ENCODE measurements around the gene RETREG3.

RETREG3 gene

DNA sequence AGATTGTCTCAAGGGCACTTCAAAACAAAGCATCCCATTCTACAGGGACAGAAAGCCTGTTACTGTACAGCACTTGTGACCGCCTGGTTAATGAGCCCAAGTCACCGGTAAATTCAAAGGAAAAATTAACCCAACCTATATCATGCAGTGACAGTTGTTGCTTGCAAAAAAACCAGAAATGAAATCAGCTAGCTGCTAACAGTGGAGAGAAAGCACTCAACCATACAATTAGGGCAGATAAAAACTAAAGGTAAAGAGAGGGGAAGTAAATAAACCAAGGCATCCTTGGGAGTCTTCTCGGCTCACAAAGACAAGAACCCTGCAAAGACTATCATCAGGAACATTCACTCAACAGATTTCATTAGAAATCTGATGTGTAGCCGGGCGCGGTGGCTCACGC, 5.9 kb downstream of the RETREG3 start:
- Histone ChIP-seq H3K36me3 (ENCODE audit: control insufficient read depth, insufficient read depth, low read length) (no peaks in the 10 kb centered on the region), H3K4me1 (ENCODE audit: control insufficient read depth, insufficient read depth, low read length) (peaks cover 14% of the 10 kb centered on the region), H3K27me3 (ENCODE audit: control insufficient read depth, insufficient read depth, low read length) (no peaks in the 10 kb centered on the region), H3K9ac (ENCODE audit: low read length) (no peak overlapping the region), H3K4me3 (ENCODE audit: low read length) (no peak overlapping the region), H3K27ac (ENCODE audit: low read depth, low read length) (no peak overlapping the region)

DNA sequence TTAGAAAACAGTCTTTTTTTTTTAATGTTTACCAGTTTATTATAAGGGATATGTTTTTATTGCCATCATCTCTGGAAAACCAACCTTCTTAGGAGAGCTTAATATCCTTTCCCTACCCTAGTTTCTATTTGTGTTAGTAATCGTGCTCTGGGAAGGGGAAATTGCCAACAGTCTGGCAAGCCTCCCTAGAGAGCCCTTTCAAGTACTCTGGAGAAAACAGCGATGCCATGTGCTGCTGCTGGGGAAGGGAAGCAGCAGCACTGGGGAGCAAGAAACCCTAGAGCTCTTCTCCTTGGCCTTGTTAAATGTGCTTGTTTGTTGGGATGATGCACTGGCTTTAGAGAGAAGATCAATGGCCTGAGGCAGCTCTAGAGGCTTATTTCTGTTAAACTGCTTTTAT, 10.3 kb downstream of the RETREG3 start:
- H3K4me3 ChIP-seq (ENCODE audit: low read length): no peak overlapping the region
- peaks cover 3% of the 10 kb centered on the region for H3K36me3 ChIP-seq (ENCODE audit: control insufficient read depth, insufficient read depth, low read length)
- H3K27ac ChIP-seq (ENCODE audit: low read depth, low read length): no peak overlapping the region
- no peak overlapping the region for H3K9ac ChIP-seq (ENCODE audit: low read length)
- peaks cover 5% of the 10 kb centered on the region for H3K4me1 ChIP-seq (ENCODE audit: control insufficient read depth, insufficient read depth, low read length)
- H3K27me3 ChIP-seq (ENCODE audit: control insufficient read depth, insufficient read depth, low read length): no peaks in the 10 kb centered on the region

DNA sequence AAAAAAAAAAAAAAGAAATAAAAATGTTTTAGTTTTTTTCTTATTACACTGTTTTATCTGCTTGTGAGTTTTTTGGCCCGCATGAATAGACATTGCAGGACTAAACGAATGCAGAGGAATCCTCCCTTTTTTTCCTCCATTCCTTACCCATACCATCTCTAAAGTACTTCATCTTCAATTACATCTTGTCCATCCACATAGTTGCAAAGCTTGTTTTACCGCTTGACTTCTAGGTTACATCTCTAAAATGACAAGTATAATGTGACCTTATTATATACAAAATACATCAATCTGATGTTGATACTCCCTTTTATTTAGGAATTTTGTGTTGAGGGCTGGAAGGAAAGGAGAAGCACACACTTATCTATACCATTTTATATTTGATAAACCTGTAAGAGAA, 12.8 kb downstream of the RETREG3 start:
- no peak overlapping the region for H3K4me3 ChIP-seq (ENCODE audit: low read length)
- peaks cover 5% of the 10 kb centered on the region for H3K4me1 ChIP-seq (ENCODE audit: control insufficient read depth, insufficient read depth, low read length)
- H3K27me3 ChIP-seq (ENCODE audit: control insufficient read depth, insufficient read depth, low read length): no peaks in the 10 kb centered on the region
- H3K27ac ChIP-seq (ENCODE audit: low read depth, low read length): no peak overlapping the region
- peaks cover 6% of the 10 kb centered on the region for H3K36me3 ChIP-seq (ENCODE audit: control insufficient read depth, insufficient read depth, low read length)
- no peak overlapping the region for H3K9ac ChIP-seq (ENCODE audit: low read length)

DNA sequence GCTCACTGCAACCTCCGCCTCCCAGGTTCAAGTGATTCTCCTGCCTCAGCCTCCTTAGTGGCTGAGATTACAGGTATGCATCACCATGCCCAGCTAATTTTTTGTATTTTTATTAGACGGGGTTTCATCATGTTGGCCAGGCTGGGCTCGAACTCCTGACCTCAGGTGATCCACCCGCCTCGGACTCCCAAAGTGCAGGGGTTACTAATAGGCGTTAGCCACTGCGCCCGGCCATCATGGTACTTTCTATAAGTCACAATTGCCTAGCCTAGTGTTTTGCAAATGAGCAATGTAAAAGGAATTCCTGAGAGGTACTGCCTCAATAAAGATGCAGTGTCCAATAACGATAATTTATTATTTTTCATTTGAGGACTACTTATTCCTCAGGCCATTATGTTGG, 17.8 kb downstream of the RETREG3 start:
- H3K9ac ChIP-seq (ENCODE audit: low read length): no peak overlapping the region
- H3K4me1 ChIP-seq (ENCODE audit: control insufficient read depth, insufficient read depth, low read length): no peaks in the 10 kb centered on the region
- H3K4me3 ChIP-seq (ENCODE audit: low read length): no peak overlapping the region
- no peak overlapping the region for H3K27ac ChIP-seq (ENCODE audit: low read depth, low read length)
- no peaks in the 10 kb centered on the region for H3K27me3 ChIP-seq (ENCODE audit: control insufficient read depth, insufficient read depth, low read length)
- peaks cover 26% of the 10 kb centered on the region for H3K36me3 ChIP-seq (ENCODE audit: control insufficient read depth, insufficient read depth, low read length)

DNA sequence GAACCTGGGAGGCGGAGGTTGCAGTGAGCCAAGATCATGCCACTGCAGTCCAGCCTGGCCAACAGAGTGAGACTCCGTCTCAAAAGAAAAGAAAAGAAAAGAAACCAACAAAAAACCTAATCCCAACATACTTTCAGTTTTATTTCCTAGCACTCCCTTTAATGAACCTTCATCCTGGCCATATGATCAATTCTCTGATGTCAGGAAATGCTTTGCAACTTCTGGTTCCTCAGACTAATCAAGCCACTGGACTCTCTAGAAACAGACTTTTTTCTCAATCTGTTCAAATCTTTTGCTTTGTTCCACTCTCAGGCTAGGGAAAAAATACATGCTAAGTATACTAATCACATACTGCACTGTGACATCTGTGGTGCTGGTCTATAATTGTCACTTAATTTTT, 18.3 kb downstream of the RETREG3 start:
- no peaks in the 10 kb centered on the region for H3K27me3 ChIP-seq (ENCODE audit: control insufficient read depth, insufficient read depth, low read length)
- H3K27ac ChIP-seq (ENCODE audit: low read depth, low read length): no peak overlapping the region
- H3K4me1 ChIP-seq (ENCODE audit: control insufficient read depth, insufficient read depth, low read length): no peaks in the 10 kb centered on the region
- H3K4me3 ChIP-seq (ENCODE audit: low read length): no peak overlapping the region
- no peak overlapping the region for H3K9ac ChIP-seq (ENCODE audit: low read length)
- peaks cover 26% of the 10 kb centered on the region for H3K36me3 ChIP-seq (ENCODE audit: control insufficient read depth, insufficient read depth, low read length)

DNA sequence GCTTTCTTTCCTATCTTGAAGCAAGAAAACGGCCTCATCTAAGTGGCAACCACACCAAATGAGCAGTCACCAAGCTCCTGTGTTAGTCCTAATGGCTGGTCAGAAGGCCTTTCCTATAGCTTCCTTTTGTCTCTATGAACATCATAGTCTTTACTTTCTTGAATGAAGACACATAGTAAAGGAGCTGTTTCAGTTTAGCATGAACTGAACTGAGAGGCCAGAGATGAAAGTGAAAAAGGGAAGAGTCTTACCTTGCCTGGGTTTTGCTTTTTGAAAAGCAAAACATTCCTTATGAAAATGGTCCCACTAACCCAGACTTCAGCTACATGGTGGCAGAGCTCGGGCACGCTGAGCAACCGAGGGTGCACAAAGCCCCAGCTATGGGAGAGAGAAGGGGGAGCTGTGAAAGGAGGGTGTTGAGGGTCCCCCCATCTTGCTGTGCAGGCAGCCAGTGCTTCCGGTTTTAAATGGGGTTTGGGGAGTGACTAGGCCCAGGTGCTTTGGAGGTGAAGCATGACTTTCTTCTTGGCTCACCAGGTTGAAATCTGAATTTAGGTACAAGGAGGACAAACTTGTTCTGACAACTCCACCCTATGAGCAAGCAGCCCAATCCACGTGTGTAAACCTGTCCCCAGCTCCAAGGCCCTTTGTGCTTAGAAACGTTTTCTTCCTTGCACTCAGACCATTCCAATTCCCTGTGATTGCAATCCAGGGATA, 22.5 kb downstream of the RETREG3 start:
- Histone ChIP-seq H3K36me3 (ENCODE audit: control insufficient read depth, insufficient read depth, low read length) (peaks cover 41% of the 10 kb centered on the region), H3K4me3 (ENCODE audit: low read length) (no peak overlapping the region), H3K4me1 (ENCODE audit: control insufficient read depth, insufficient read depth, low read length) (no peaks in the 10 kb centered on the region), H3K27me3 (ENCODE audit: control insufficient read depth, insufficient read depth, low read length) (no peaks in the 10 kb centered on the region), H3K9ac (ENCODE audit: low read length) (no peak overlapping the region), H3K27ac (ENCODE audit: low read depth, low read length) (no peak overlapping the region)

DNA sequence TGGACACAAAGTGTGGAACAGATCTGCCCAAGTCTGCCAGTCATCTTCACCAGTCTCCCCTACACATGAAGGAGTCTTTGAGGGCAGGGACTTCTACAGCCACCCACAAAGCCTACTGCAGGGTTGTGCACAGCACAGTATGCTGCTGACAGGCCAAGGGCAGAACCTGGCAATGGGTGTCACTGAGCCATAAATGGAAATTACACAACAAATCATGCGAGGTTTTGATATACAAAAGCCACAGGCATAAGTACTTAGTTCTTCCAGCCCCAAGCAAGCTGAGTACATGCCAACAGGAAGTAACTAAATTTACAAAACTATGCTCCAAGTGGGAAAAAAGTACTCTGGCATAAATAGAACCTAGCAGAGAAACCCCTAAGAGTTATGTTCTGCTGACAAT, 23.8 kb downstream of the RETREG3 start:
- Histone ChIP-seq H3K27ac (ENCODE audit: low read depth, low read length) (no peak overlapping the region), H3K36me3 (ENCODE audit: control insufficient read depth, insufficient read depth, low read length) (peaks cover 47% of the 10 kb centered on the region), H3K4me3 (ENCODE audit: low read length) (no peak overlapping the region), H3K4me1 (ENCODE audit: control insufficient read depth, insufficient read depth, low read length) (no peaks in the 10 kb centered on the region), H3K9ac (ENCODE audit: low read length) (no peak overlapping the region), H3K27me3 (ENCODE audit: control insufficient read depth, insufficient read depth, low read length) (no peaks in the 10 kb centered on the region)

DNA sequence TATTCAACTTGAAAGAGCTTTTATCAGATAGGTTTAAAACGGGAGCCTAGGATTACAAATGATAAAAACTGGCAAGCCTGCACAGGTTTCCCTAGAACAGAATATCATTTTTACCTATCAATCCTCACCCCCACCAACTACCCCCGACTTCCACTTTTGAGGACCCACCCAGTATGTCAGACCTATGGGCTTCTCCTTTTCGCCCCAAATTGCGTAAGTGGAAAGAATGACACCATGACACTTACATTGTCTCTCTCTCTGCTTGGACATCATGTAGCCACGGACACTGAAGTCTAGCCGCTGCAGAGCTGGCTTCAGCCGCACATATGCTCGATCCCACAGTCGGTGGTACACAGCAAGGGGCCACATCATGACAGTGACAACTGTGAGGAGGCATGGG, 24.3 kb downstream of the RETREG3 start:
- no peaks in the 10 kb centered on the region for H3K27me3 ChIP-seq (ENCODE audit: control insufficient read depth, insufficient read depth, low read length)
- H3K4me1 ChIP-seq (ENCODE audit: control insufficient read depth, insufficient read depth, low read length): no peaks in the 10 kb centered on the region
- peaks cover 49% of the 10 kb centered on the region for H3K36me3 ChIP-seq (ENCODE audit: control insufficient read depth, insufficient read depth, low read length)
- no peak overlapping the region for H3K9ac ChIP-seq (ENCODE audit: low read length)
- no peak overlapping the region for H3K27ac ChIP-seq (ENCODE audit: low read depth, low read length)
- no peak overlapping the region for H3K4me3 ChIP-seq (ENCODE audit: low read length)

DNA sequence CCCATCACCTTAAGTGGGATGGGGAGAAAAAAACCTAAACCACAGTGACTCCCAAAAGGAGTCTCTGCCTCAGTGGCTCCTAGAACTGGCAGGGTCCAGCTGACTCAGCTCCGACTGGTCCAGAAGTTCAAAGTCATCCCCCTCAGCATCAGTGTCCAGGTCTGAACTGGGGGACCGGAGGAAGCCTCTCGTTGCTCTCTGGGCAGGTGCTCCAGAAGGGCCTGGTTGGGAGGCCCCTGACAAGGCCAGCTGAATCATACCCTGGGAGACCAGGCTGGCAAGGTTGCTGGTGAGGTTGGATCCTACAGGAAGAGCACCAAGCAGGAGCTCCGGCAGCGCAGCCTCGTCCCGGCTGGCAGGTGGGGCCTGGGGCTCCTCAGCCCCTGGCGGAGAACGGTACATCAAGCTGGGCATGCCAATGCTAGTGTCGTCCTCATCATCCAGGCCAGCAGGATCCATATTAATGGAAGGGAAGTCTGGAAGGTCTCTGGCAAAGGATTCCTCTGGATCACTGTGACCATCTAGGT, 27.4 kb downstream of the RETREG3 start:
- Histone ChIP-seq H3K4me1 (ENCODE audit: control insufficient read depth, insufficient read depth, low read length) (peaks cover 9% of the 10 kb centered on the region), H3K9ac (ENCODE audit: low read length) (no peak overlapping the region), H3K4me3 (ENCODE audit: low read length) (no peak overlapping the region), H3K27me3 (ENCODE audit: control insufficient read depth, insufficient read depth, low read length) (no peaks in the 10 kb centered on the region), H3K36me3 (ENCODE audit: control insufficient read depth, insufficient read depth, low read length) (peaks cover 35% of the 10 kb centered on the region), H3K27ac (ENCODE audit: low read depth, low read length) (no peak overlapping the region)

DNA sequence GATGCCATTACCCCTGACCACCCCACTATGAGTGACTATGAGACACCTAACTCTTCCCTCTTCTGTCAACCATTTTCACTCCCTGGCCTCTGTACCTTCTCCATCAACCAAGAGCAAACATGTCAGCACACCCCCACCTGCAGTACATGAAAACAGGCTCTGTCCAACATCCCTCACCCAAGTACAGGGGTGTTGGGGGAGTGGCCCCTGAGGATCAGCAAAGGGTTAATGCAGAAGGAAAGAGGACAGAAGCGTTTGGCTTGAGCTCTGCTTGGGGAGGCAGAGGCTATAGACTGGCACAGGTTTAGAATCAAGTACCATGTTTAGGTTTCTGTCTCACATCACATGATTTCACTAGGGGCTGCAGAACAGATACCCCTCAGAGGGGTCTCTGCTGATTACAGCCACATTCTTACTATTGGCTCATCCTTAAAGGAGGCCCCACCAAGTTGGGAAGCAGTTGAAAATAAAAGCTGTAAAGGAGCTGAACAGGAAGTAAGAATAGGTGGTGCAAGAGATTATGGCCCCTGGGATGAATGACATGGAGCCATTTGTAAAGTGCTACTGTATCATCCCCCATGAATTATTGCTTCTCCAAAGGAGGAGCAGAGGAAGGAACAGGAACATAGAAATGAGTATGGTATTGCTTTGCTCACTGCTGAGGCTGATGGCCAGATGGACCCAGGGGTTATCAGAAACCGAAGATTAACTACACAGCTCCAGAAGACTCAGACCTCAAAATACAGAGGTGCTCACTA, 29.2 kb downstream of the RETREG3 start:
- Histone ChIP-seq H3K27ac (ENCODE audit: low read depth, low read length) (no peak overlapping the region), H3K4me1 (ENCODE audit: control insufficient read depth, insufficient read depth, low read length) (peaks cover 9% of the 10 kb centered on the region), H3K4me3 (ENCODE audit: low read length) (no peak overlapping the region), H3K9ac (ENCODE audit: low read length) (no peak overlapping the region), H3K27me3 (ENCODE audit: control insufficient read depth, insufficient read depth, low read length) (no peaks in the 10 kb centered on the region), H3K36me3 (ENCODE audit: control insufficient read depth, insufficient read depth, low read length) (peaks cover 30% of the 10 kb centered on the region)

DNA sequence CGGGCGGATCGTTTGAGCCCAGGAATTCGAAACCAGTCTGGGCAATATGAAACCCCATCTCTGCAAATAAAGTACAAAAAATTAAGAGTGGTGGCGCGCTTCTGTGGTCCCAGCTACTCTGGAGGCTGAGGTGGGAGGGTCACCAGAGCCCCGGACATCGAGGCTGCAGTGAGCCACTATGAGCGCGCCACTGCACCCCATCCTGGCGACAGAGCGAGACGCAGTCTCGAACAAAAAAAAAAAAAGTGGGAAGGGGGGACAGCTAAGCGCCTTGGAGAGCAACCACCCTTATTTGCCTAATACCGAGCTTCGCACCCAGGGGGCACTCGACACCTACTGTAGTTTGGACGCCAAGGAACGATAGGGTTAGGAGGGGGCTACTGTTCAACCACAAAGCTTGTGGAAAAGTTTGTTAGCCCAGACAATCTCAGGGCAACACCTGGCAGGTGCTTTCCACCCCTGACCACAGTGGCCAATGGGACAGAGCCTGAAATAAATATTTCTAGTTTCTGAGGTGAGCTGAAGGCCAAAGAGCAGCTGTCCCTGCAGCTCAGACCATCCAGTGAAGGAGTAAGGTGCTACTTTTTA, 30.8 kb downstream of the RETREG3 start:
- Histone ChIP-seq H3K4me3 (ENCODE audit: low read length) (peak overlapping the region; percentile 65), H3K4me1 (ENCODE audit: control insufficient read depth, insufficient read depth, low read length) (peaks cover 9% of the 10 kb centered on the region), H3K27me3 (ENCODE audit: control insufficient read depth, insufficient read depth, low read length) (no peaks in the 10 kb centered on the region), H3K27ac (ENCODE audit: low read depth, low read length) (peak overlapping the region; percentile 75), H3K36me3 (ENCODE audit: control insufficient read depth, insufficient read depth, low read length) (peaks cover 32% of the 10 kb centered on the region), H3K9ac (ENCODE audit: low read length) (peak overlapping the region; percentile 2)

DNA sequence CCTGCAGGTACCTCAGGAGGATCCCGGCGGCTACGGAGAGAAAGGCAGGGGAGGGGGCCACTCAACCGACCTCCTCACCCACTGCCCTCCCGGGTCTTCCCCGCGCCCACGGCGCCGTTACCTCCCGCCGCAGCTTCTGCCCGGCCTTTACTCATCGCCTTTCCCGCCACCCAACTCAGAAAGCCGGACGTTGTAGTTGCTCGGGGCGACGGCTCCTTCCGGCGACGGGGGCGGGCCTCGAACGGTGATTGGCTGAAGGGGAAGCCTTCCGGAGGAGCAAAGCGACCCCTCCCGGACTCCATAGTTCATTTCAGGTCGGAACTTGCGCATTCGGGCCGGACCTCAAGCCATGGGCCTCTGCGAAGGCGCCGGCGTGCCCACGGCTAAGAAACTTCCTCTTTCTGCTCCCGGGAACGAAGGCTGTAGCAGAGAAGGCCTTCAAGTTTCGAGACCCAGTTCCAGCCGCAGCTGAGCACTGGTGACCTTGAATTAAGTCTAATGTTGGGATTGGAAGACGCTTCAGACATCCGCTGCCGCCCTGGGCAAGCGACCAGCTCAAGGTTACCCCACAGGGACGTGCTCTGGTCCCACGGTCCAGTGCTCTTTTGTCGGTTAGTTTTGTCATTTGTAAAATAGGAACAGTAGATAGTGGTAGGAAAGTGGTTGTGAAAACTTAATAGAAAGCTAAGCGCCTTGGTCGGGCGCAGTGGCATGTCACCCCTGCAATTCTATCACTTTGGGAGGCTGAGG, 31.5 kb downstream of the RETREG3 start, which contains the start of gene PSMC3IP:
Gene PSMC3IP (minus strand): TSS at position 198 of the 750 bp plus-strand sequence. CDS start 43 bp downstream, at position 155.
- Histone ChIP-seq H3K36me3 (ENCODE audit: control insufficient read depth, insufficient read depth, low read length) (peaks cover 34% of the 10 kb centered on the region), H3K9ac (ENCODE audit: low read length) (peak within 1 kb of the TSS; percentile 52), H3K4me3 (ENCODE audit: low read length) (peak within 1 kb of the TSS; percentile 74), H3K4me1 (ENCODE audit: control insufficient read depth, insufficient read depth, low read length) (peaks cover 9% of the 10 kb centered on the region), H3K27ac (ENCODE audit: low read depth, low read length) (peak within 1 kb of the TSS; percentile 75), H3K27me3 (ENCODE audit: control insufficient read depth, insufficient read depth, low read length) (no peaks in the 10 kb centered on the region)

Measured in rectal smooth muscle tissue (tissue), 1 donor.